ENCODE results near the gene EFCAB10. TPM values are rescaled to one million over a fixed set of nuclear protein-coding genes. Genes with fewer than 3 reads are reported as not detected.
"Not testable (repeated sequence)": the region's sequence is repeated elsewhere in the genome, so short reads cannot be mapped to it uniquely, and the experiment has no call there.

EFCAB10 gene
- total and polyA plus RNA-seq, 10 donors: 0.08 to 1.3 TPM; not detected in 8

GRCh38 chr7:105531792-105532671 lies 49.3 kb downstream of the EFCAB10 start, which contains the start of gene RINT1:
TSS of gene RINT1 (plus strand) at chr7:105532201. CDS start at chr7:105532316, 115 bp downstream.
- no peaks in the 10 kb centered on the region for H3K9me3 ChIP-seq
- TF ChIP-seq POLR2AphosphoS5 (IDR thresholded peaks at IDR 0.05) (peak; percentile 97), CTCF (IDR thresholded peaks at IDR 0.05 in 8 of 11, conservative IDR thresholded peaks at IDR 0.05 in 3 of 11) (peak in 10 of 11 experiments; percentile 28 to 85 (median 66)), POLR2A (IDR thresholded peaks at IDR 0.05) (peak; percentile 61 to 87 (median 85))
- peak; percentile 99 for DNase-seq

DNA sequence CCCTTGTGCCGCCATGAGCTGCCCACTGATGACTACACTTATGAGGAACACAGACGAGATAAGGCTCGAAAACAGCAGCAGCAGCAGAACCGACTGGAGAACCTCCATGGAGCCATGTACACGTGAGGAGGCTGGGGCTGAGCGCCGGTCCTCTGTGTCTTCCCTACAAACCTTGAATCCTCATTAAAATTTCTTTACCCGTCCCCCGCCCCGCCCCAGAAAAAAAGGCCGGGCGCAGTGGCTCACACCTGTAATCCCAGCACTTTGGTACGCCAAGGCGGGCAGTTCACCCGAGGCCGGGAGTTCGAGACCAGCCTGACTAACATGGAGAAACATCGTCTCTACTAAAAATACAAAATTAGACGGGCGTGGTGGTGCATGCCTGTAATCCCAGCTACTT lies 50.7 kb downstream of the EFCAB10 start:
- WGBS, 5 donors: 95 to 98% (median 97%) methylated on average over 18 to 20 of the region's 20 CpGs
- no peak overlapping the region for H3K27ac ChIP-seq
- H3K36me3 ChIP-seq: peaks cover 0 to 14% (median 0%) of the 10 kb centered on the region in 6 donors
- DNase-seq: peak; percentile 78
- no peaks in the 10 kb centered on the region for H3K9me3 ChIP-seq
- intact Hi-C loops (cut with DNase I; ENCODE audit: low total_unique reads): no loop called here
- no peak overlapping the region for H3K4me3 ChIP-seq
- TF ChIP-seq POLR2A (IDR thresholded peaks at IDR 0.05) (no peak), CTCF (IDR thresholded peaks at IDR 0.05 in 8 of 11, conservative IDR thresholded peaks at IDR 0.05 in 3 of 11) (no peak), POLR2AphosphoS5 (IDR thresholded peaks at IDR 0.05) (no peak)
- H3K4me1 ChIP-seq: peaks cover 17 to 43% (median 35%) of the 10 kb centered on the region in 6 donors
- no peaks in the 10 kb centered on the region for H3K27me3 ChIP-seq (replicated peaks in 1 of 7)

More at GRCh38 chr7:105531792-105532671, 49.3 kb downstream of the EFCAB10 start, which contains the start of gene RINT1:
- WGBS, 5 donors: 1 to 2% (median 1%) methylated on average over 32 to 42 of the region's 42 CpGs
- Histone ChIP-seq H3K27me3 (replicated peaks in 1 of 7) (no peaks in the 10 kb centered on the region), H3K27ac (peak within 1 kb of the TSS; percentile 82 to 94 (median 90)), H3K4me1 (peaks cover 17 to 51% (median 35%) of the 10 kb centered on the region in 6 donors), H3K4me3 (peak within 1 kb of the TSS; percentile 55 to 93 (median 82)), H3K36me3 (peaks cover 0 to 29% (median 8%) of the 10 kb centered on the region in 6 donors)
- intact Hi-C loops (cut with DNase I; ENCODE audit: low total_unique reads): no loop called here

DNA sequence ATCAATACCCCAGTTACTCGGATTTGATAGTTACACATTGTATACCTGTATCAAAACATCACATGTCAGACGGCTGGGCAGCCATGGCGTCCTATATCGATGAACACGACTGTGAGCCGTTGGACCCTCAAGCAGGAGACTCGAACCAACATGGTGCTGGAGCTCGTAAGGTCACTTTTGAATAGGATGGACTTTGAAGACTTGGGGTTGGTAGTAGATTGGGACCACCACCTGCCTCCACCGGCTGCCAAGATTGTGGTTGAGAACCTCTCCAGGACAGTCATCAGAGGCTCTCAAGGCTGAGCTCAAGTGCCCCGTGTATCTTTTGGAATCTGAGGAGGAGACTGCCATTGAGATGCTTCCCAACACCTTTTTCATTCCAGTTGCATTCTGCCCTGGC lies 51.2 kb downstream of the EFCAB10 start:
- no peak for TF ChIP-seq CTCF (IDR thresholded peaks at IDR 0.05 in 8 of 11, conservative IDR thresholded peaks at IDR 0.05 in 3 of 11)
- no peak for DNase-seq
- Histone ChIP-seq H3K27me3 (replicated peaks in 1 of 7) (no peaks in the 10 kb centered on the region), H3K9me3 (no peaks in the 10 kb centered on the region), H3K4me3 (no peak overlapping the region), H3K27ac (no peak overlapping the region), H3K36me3 (peaks cover 0 to 10% (median 0%) of the 10 kb centered on the region in 6 donors), H3K4me1 (peaks cover 17 to 39% (median 35%) of the 10 kb centered on the region in 6 donors)
- intact Hi-C loops (cut with DNase I; ENCODE audit: low total_unique reads): no loop called here
- WGBS, 5 donors: 93 to 98% (median 97%) methylated on average over 10 of the region's 10 CpGs

GRCh38 chr7:105527737-105528136 lies 53.6 kb downstream of the EFCAB10 start:
- H3K36me3 ChIP-seq; H3K9me3 ChIP-seq; H3K27ac ChIP-seq; DNase-seq; H3K27me3 ChIP-seq (replicated peaks in 1 of 7); intact Hi-C loops (cut with DNase I; ENCODE audit: low total_unique reads); H3K4me3 ChIP-seq: not testable (repeated sequence)
- H3K4me1 ChIP-seq: peaks cover 3 to 22% (median 14%) of the 10 kb centered on the region in 6 donors
- WGBS, 5 donors: 89 to 98% (median 95%) methylated on average over 5 of the region's 5 CpGs

Data from spleen (tissue), 11 donors.